ENCODE results near the gene INSR. TPM values are rescaled to one million over a fixed set of nuclear protein-coding genes. Genes with fewer than 3 reads are reported as not detected.

Gene INSR
- total and polyA plus RNA-seq, 2 experiments from 2014 or later, result 19.2 to 52.1 TPM

DNA sequence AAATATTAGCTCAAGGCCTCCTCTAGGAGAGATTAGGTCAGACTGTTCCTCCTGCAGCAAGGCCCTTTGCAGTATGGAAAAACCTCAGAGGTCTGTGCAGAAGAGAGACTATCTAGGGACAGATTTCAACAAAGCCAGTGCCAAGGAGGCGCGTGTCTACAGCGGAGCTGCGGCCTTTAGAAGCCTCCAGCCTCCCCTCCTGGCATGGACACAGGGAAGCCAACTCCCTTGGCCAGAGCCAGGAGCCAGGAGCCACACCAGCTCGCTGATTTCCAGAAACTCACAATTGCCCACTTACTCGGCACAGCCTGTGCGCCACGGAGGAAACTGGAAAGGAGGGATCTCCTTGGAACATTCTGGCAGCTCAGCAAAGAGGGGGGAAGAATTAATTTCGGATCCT lies 63.4 kb downstream of the INSR start:
- no peak overlapping the region for H3K4me3 ChIP-seq
- 0 out of 2 replicates have a peak, but pooled peaks cover 4% of the 10 kb centered on the region for H3K9me2 ChIP-seq (ENCODE audit: insufficient read depth)
- TF ChIP-seq STAT1 (IDR thresholded peaks at IDR 0.05; ENCODE audit: unreplicated experiment) (no peak), ZNF331 (CRISPR knock-in tag; IDR thresholded peaks at IDR 0.05; ENCODE audit: low read depth) (no peak), EZH2phosphoT487 (IDR thresholded peaks at IDR 0.05; ENCODE audit: unreplicated experiment) (no peak), JUNB (IDR thresholded peaks at IDR 0.05; ENCODE audit: unreplicated experiment) (no peak), ZNF114 (CRISPR knock-in tag; IDR thresholded peaks at IDR 0.05) (no peak), CREB1 (CRISPR knock-in tag; IDR thresholded peaks at IDR 0.05; ENCODE audit: low read depth) (no peak), NANOG (IDR thresholded peaks at IDR 0.05; ENCODE audit: borderline replicate concordance) (no peak), EZH2 (IDR thresholded peaks at IDR 0.05; ENCODE audit: low read depth, unreplicated experiment) (no peak), POLR2AphosphoS5 (IDR thresholded peaks at IDR 0.05; ENCODE audit: low read depth) (no peak)
- TF ChIP-seq, protein P1, sequence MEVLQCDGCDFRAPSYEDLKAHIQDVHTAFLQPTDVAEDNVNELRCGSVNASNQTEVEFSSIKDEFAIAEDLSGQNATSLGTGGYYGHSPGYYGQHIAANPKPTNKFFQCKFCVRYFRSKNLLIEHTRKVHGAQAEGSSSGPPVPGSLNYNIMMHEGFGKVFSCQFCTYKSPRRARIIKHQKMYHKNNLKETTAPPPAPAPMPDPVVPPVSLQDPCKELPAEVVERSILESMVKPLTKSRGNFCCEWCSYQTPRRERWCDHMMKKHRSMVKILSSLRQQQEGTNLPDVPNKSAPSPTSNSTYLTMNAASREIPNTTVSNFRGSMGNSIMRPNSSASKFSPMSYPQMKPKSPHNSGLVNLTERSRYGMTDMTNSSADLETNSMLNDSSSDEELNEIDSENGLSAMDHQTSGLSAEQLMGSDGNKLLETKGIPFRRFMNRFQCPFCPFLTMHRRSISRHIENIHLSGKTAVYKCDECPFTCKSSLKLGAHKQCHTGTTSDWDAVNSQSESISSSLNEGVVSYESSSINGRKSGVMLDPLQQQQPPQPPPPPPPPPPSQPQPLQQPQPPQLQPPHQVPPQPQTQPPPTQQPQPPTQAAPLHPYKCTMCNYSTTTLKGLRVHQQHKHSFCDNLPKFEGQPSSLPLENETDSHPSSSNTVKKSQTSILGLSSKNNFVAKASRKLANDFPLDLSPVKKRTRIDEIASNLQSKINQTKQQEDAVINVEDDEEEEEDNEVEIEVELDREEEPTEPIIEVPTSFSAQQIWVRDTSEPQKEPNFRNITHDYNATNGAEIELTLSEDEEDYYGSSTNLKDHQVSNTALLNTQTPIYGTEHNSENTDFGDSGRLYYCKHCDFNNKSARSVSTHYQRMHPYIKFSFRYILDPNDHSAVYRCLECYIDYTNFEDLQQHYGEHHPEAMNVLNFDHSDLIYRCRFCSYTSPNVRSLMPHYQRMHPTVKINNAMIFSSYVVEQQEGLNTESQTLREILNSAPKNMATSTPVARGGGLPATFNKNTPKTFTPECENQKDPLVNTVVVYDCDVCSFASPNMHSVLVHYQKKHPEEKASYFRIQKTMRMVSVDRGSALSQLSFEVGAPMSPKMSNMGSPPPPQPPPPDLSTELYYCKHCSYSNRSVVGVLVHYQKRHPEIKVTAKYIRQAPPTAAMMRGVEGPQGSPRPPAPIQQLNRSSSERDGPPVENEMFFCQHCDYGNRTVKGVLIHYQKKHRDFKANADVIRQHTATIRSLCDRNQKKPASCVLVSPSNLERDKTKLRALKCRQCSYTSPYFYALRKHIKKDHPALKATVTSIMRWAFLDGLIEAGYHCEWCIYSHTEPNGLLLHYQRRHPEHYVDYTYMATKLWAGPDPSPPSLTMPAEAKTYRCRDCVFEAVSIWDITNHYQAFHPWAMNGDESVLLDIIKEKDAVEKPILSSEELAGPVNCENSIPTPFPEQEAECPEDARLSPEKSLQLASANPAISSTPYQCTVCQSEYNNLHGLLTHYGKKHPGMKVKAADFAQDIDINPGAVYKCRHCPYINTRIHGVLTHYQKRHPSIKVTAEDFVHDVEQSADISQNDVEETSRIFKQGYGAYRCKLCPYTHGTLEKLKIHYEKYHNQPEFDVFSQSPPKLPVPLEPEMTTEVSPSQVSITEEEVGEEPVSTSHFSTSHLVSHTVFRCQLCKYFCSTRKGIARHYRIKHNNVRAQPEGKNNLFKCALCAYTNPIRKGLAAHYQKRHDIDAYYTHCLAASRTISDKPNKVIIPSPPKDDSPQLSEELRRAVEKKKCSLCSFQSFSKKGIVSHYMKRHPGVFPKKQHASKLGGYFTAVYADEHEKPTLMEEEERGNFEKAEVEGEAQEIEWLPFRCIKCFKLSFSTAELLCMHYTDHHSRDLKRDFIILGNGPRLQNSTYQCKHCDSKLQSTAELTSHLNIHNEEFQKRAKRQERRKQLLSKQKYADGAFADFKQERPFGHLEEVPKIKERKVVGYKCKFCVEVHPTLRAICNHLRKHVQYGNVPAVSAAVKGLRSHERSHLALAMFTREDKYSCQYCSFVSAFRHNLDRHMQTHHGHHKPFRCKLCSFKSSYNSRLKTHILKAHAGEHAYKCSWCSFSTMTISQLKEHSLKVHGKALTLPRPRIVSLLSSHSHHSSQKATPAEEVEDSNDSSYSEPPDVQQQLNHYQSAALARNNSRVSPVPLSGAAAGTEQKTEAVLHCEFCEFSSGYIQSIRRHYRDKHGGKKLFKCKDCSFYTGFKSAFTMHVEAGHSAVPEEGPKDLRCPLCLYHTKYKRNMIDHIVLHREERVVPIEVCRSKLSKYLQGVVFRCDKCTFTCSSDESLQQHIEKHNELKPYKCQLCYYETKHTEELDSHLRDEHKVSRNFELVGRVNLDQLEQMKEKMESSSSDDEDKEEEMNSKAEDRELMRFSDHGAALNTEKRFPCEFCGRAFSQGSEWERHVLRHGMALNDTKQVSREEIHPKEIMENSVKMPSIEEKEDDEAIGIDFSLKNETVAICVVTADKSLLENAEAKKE (CRISPR knock-in tag; IDR thresholded peaks at IDR 0.05), result no peak
- TF ChIP-seq, protein P2, sequence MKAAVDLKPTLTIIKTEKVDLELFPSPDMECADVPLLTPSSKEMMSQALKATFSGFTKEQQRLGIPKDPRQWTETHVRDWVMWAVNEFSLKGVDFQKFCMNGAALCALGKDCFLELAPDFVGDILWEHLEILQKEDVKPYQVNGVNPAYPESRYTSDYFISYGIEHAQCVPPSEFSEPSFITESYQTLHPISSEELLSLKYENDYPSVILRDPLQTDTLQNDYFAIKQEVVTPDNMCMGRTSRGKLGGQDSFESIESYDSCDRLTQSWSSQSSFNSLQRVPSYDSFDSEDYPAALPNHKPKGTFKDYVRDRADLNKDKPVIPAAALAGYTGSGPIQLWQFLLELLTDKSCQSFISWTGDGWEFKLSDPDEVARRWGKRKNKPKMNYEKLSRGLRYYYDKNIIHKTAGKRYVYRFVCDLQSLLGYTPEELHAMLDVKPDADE (IDR thresholded peaks at IDR 0.05), result no peak
- TF ChIP-seq, protein P3, sequence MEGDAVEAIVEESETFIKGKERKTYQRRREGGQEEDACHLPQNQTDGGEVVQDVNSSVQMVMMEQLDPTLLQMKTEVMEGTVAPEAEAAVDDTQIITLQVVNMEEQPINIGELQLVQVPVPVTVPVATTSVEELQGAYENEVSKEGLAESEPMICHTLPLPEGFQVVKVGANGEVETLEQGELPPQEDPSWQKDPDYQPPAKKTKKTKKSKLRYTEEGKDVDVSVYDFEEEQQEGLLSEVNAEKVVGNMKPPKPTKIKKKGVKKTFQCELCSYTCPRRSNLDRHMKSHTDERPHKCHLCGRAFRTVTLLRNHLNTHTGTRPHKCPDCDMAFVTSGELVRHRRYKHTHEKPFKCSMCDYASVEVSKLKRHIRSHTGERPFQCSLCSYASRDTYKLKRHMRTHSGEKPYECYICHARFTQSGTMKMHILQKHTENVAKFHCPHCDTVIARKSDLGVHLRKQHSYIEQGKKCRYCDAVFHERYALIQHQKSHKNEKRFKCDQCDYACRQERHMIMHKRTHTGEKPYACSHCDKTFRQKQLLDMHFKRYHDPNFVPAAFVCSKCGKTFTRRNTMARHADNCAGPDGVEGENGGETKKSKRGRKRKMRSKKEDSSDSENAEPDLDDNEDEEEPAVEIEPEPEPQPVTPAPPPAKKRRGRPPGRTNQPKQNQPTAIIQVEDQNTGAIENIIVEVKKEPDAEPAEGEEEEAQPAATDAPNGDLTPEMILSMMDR (conservative IDR thresholded peaks at IDR 0.05; ENCODE audit: low read depth in 2 of 2), result no peak
- TF ChIP-seq, protein P4, sequence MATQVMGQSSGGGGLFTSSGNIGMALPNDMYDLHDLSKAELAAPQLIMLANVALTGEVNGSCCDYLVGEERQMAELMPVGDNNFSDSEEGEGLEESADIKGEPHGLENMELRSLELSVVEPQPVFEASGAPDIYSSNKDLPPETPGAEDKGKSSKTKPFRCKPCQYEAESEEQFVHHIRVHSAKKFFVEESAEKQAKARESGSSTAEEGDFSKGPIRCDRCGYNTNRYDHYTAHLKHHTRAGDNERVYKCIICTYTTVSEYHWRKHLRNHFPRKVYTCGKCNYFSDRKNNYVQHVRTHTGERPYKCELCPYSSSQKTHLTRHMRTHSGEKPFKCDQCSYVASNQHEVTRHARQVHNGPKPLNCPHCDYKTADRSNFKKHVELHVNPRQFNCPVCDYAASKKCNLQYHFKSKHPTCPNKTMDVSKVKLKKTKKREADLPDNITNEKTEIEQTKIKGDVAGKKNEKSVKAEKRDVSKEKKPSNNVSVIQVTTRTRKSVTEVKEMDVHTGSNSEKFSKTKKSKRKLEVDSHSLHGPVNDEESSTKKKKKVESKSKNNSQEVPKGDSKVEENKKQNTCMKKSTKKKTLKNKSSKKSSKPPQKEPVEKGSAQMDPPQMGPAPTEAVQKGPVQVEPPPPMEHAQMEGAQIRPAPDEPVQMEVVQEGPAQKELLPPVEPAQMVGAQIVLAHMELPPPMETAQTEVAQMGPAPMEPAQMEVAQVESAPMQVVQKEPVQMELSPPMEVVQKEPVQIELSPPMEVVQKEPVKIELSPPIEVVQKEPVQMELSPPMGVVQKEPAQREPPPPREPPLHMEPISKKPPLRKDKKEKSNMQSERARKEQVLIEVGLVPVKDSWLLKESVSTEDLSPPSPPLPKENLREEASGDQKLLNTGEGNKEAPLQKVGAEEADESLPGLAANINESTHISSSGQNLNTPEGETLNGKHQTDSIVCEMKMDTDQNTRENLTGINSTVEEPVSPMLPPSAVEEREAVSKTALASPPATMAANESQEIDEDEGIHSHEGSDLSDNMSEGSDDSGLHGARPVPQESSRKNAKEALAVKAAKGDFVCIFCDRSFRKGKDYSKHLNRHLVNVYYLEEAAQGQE (IDR thresholded peaks at IDR 0.05; ENCODE audit: unreplicated experiment), result no peak
- peaks cover 14% of the 10 kb centered on the region for H3K79me2 ChIP-seq (replicated peaks; ENCODE audit: insufficient read depth)
- ATAC-seq (no peak), DNase-seq (ENCODE audit: low spot score) (no peak)
- no peak overlapping the region for H2AFZ ChIP-seq
- no peaks in the 10 kb centered on the region for H3F3A ChIP-seq (replicated peaks; ENCODE audit: low read depth)
- no peaks in the 10 kb centered on the region for H3K27me3 ChIP-seq (ENCODE audit: insufficient read depth)
- Mint-ChIP-seq H3K27ac (no peak overlapping the region), H3K4me3 (no peak overlapping the region), H3K4me1 (0 out of 3 replicates have a peak, but pooled peaks cover 3% of the 10 kb centered on the region), H3K36me3 (ENCODE audit: low read depth) (no peaks in the 10 kb centered on the region), H3K27me3 (ENCODE audit: insufficient read depth, low read depth, poor library complexity) (no peaks in the 10 kb centered on the region), H3K9me3 (no peaks in the 10 kb centered on the region)
- no peaks in the 10 kb centered on the region for H3K36me3 ChIP-seq (ENCODE audit: insufficient read depth)
- no peak overlapping the region for H3K4me2 ChIP-seq
- no peaks in the 10 kb centered on the region for H3K4me1 ChIP-seq (ENCODE audit: insufficient read depth)
- H3K27ac ChIP-seq (ENCODE audit: low read depth), result no peak overlapping the region
- H4K20me1 ChIP-seq (replicated peaks; ENCODE audit: insufficient read depth), result peaks cover 4% of the 10 kb centered on the region; the same call in 1 of the 2 replicates
